CD4-positive, alpha-beta T cell treated with Interferon alpha-2 for 1 hour (primary cell): ENCODE measurements around the gene RCAN2.

Source experiments
- DNase-seq, 2 donors: peaks; one replicate each; pipeline ENCODE4 v3.0.0-alpha.2; 2020 to 2022

Gene RCAN2

GRCh38 chr6:46491628-46492547 lies 639 bp upstream of the RCAN2 start:
- no peak for DNase-seq

GRCh38 chr6:46490425-46491200 lies 636 bp downstream of the RCAN2 start:
- no peak for DNase-seq

DNA sequence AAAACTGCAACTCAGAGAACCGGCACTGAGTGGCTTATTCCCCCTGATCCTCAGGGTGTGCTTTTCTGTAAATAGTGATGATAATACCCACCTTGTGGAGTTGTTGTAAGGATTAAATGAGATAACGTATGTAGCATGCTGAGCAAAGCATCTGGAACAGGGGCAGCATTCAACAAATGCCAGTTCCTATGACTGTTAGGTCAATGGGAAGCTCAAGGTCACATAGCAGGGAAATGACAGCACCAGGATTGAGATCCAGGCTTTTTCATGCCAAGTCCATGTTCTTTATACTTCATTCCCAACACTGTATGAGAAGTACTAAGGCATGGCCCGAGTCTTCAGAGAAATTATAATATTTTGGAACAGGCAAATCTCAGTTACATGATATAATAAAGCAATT lies 5.1 kb downstream of the RCAN2 start:
- DNase-seq, result no peak

- no peak for DNase-seq
Observed at GRCh38 chr6:46484081-46484820, 7.0 kb downstream of the RCAN2 start.

DNA sequence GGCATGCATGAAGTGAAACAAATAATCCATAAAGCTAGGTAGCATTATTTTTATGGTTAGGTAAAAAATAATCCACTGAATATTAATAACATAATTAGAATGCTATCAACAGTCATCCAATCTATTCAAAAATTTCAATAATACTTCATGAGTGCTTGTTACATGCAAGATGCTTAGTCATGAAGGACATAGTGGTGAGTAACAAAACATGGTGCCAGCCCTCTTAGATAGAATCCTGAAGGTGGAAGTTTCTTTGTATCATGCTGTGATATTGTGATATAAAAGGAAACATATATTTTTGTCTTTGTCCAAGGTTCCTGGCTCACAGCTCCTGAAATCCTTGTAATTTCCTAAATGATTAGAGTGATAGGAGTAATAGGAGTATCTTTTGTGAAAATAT lies 14.9 kb downstream of the RCAN2 start:
- no peak for DNase-seq

DNA sequence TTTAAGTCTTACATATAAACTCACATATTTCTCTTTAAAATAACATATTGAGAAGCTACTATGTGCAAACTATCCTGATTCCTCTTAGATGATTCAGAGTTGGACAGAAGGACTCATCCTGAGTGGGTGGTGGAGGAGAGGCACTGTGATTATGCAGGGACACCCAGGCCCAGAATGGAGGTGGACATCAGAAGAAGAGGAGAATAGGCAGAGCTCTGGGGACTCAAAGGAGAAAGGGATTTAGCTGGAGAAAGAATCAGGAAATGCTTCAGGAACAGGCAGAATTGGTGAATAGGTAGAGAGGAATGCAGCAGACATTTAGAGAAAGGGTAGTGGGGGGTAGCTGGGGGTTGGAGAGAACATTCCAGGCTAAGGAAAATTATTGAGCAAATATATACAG lies 17.4 kb downstream of the RCAN2 start:
- DNase-seq, result no peak

DNA sequence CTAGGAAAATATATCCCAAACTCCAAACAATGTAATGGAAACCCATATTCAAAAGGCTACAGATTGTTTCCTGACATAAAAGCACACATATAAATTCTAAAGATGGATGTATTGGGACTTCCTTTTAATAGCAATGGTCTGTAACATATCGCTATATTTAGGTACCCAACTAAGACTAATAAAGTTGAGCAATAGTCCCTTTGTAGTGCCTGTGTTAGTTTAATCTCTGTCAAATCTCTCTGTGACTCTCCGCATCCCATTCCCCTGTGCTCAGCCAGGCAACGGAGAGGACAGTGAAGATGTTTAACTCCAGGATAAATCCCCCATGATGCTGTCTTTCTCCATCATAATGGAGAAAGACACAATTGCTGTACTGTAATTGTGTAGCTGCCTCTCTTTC lies 19.0 kb downstream of the RCAN2 start:
- no peak for DNase-seq

- no peak for DNase-seq
Observed at GRCh38 chr6:46469021-46469420, 22.2 kb downstream of the RCAN2 start.

GRCh38 chr6:46468403-46469010 lies 22.7 kb downstream of the RCAN2 start:
- no peak for DNase-seq

DNA sequence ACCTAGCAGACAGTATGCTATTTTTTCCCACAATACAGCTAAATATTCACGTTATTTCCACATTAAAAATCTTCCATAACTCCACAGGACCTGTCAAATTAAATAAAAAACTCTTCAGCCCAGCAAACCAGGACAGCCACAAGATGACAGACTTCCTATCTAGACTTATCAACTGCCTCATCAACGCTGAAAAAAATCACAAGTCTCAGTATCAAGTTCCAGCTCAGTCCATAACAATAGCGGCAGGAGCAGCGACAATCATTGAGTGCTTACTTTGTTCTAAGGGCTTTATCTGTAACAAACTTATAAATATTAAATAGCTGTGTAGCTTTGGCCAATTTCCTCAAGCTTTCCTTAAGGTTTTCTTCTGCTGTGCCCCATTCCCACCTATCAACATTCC lies 24.7 kb downstream of the RCAN2 start:
- DNase-seq, result no peak

DNA sequence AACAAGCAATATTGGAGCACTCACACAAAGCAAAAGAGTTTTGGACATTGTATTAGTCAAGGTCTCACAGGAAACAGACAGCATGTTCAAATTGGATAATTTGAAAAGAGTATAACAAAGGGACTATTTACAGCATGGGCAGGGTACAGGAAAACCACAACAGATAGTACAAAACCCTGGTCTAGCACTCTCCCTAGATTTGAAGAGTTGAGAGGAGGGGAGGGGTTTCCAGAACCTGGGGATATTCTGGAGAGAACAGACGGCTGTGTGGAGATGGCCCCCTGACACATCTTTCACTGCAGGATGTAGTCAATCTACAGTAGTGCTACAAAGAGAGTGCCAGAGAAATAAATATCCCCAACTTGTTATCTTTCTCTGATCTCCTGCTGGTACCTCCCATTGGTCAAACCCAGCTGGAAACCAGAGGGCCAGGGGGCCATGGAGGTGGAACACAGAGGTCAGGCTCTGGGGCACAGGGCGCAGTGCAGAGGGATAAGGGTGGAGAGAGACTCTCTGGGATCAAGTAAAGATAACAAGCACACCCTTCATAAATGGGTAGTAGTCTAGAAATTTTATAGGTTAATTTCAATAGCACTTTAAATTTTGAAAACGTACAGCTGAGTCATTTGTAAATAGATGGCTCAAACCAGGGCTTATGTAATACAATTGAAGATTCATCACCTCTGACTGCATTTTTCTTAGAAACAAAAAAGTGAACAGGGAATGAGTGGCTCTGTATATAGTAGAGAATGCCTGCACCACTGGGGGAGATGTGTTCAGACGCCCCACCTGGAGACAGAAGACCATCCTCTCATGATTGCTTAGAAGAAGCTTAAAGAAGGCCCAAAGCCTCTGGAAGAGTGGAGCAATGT lies 25.7 kb downstream of the RCAN2 start:
- DNase-seq, result no peak

- no peak for DNase-seq
Observed at GRCh38 chr6:46456297-46456696, 35.0 kb downstream of the RCAN2 start.

GRCh38 chr6:46454691-46455090 lies 36.6 kb downstream of the RCAN2 start:
- DNase-seq, result no peak

DNA sequence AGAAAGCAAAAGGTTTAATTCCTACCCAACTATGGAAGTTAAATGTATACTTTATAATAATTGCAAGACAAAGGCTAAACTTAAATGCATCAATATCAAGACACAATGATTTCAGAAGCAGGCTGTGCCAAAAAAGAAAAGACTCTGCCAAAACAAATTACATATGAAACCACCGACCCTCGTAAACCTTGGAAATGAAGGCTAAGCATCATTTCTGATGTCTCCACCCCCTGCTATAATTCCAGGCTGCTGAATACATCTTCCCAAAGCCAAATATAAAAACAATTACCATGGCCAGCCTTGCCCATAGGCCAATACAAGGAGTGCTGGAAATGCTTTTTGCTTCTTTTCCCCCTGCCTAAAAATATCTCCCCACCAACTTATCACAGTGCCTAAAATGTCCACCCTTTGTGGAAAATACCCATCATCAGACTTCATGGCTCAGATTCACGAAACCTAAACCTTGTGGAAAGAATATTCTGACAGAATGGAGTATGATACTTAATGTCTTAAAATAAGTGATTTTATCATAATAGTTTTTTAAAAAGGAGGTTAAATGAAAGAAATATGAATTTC lies 37.4 kb downstream of the RCAN2 start:
- no peak for DNase-seq

DNA sequence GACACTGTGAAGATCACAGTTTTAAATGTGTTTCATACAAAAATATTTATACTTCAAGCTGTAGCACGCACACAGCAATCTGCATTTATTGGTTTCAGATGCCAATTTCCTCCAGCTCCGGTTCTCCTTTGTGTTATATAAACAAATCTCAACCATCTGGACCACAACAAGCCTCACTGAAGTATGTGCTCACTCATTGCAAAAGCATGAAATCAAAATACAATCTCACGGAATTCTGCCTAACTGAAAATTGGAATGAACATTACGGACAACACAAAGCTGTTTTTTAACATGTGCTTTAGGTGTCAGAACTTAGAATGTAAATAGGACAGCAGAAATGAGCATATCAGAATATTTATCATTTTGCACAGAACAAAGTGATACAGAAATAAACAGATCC lies 38.0 kb downstream of the RCAN2 start:
- no peak for DNase-seq

- DNase-seq, result no peak
Observed at GRCh38 chr6:46452312-46452917, 38.8 kb downstream of the RCAN2 start.

DNA sequence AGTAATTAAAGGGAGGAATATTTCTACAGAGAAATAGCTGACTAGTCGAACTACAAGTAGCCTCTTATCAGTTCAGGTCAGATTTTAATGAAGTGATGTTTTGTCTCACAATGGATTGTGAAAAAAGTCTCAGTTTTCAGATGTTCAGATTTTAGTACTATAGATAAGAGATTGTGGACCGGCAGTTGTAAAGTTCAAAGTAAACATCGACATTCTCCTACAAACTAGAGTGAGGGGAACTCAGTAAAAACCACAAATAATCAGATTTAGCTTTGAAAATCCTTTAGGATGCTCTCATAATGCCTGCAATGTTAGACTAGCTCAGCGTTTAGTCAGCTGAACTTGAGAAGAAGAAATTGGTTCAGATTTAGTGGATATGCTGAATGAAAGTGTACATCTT lies 39.9 kb downstream of the RCAN2 start:
- no peak for DNase-seq

GRCh38 chr6:46444772-46445454 lies 46.3 kb downstream of the RCAN2 start:
- no peak for DNase-seq

GRCh38 chr6:46443623-46444022 lies 47.6 kb downstream of the RCAN2 start:
- no peak for DNase-seq

DNA sequence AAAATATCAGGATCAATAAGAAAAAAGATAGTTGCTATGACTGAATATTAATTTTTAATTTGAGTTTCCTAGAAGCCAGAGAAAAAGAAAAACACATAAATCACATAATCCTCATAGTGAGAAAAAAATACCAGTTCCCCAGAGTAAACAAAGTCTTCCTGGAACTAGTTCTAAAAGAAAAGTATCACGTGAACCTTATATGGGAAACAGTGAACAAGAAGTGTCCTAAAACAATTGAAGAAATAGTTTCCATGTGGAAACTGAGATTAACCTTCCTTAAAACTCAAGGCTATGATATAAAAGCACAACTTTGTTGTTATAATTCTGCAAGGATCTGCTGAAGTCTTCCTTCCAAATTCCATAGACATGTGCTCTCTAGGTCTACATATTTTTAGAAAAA lies 50.6 kb downstream of the RCAN2 start:
- no peak for DNase-seq

DNA sequence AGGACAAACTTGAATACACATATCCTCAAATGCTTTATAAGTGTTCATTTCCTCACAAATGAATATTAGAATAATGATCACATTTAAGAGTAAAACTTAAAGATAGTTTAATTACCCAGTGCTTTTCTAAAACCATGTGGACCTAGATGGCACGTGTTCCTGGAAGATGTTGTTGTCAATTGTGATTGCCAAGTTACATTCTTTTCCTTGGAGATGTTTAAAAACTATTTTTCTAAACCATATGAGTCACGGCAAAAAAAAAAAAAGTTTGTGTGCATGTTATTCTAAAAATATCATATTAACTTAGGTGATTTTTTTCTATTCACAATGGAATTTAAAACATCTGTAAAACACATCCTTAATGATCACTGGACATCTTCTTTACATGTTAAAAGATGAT lies 51.1 kb downstream of the RCAN2 start:
- DNase-seq, result no peak
